SK-N-SH (cell line): Measurements from ENCODE around the gene COQ5. TPM values are rescaled to one million over a fixed set of nuclear protein-coding genes. Genes with fewer than 3 reads are reported as not detected.
A peak's percentile ranks its signal among the peaks of the same experiment; 100 is the strongest.

Experiments
- CTCF ChIA-PET: fragments of 300-600, 350-600 bp; formaldehyde crosslinking; extraction: SDS; loops from one replicate; lab custom pipeline; 2021; lab: Yijun Ruan, JAX
- POLR2A ChIA-PET: fragments of 350-600 bp; sonication (Branson Sonifier 250); formaldehyde crosslinking; extraction: SDS; loops from one replicate; lab custom pipeline; 2020; ENCODE audit warnings: antibody characterized with exemption, inconsistent platforms; lab: Yijun Ruan, JAX
- DNase-seq: peaks from one replicate; pipeline ENCODE4 v3.0.0; 2012
- H2AFZ ChIP-seq: fragments of 200-600 bp; sonication (generic); 2 replicates; pipeline ENCODE4 v1.8.1; 2016; ENCODE audit warnings: antibody characterized with exemption, mild to moderate bottlenecking, low read depth
- H3F3A ChIP-seq: fragments of 200-600 bp; sonication (generic); replicated peaks from 2 replicates; pipeline ENCODE3; 2016; ENCODE audit warnings: antibody characterized with exemption, mild to moderate bottlenecking; ENCODE audit not compliant: insufficient read depth
- H3K27ac ChIP-seq, 2 experiments: fragments of 200-500 bp in 1 of 2; fragments of 200-600 bp in 1 of 2; sonication (Bioruptor generic) in 1 of 2; sonication (generic), shearing (Covaris generic) in 1 of 2; 2 replicates each; pipeline versions ENCODE4 v1.5.1 to v1.6.1; 2014 to 2016; ENCODE audit warnings: low read depth in 2 of 2, inconsistent platforms in 1 of 2, low read length in 1 of 2, mild to moderate bottlenecking in 1 of 2, mixed read lengths in 1 of 2
- H3K27me3 ChIP-seq: fragments of 200-600 bp; sonication (generic), shearing (Covaris generic); 2 replicates; pipeline ENCODE4 v1.6.1; 2016; ENCODE audit warnings: mixed run types; ENCODE audit not compliant: insufficient read depth
- H3K36me3 ChIP-seq, 2 experiments: fragments of 200-500 bp in 1 of 2; fragments of 200-600 bp in 1 of 2; sonication (Bioruptor generic) in 1 of 2; sonication (generic) in 1 of 2; replicated peaks in 1 of 2; 2 replicates each; pipeline versions ENCODE3 to v1.5.1; 2014 to 2016; ENCODE audit warnings: low read length in 1 of 2, mild to moderate bottlenecking in 1 of 2; ENCODE audit not compliant: insufficient read depth in 2 of 2, control insufficient read depth in 1 of 2
- H3K4me1 ChIP-seq, 2 experiments: fragments of 200-500 bp in 1 of 2; fragments of 200-600 bp in 1 of 2; sonication (Bioruptor generic) in 1 of 2; sonication (generic), shearing (Covaris generic) in 1 of 2; 2 replicates each; pipeline versions ENCODE4 v1.5.1 to v1.6.1; 2014 to 2016; ENCODE audit warnings: low read depth in 1 of 2, low read length in 1 of 2, mixed run types in 1 of 2; ENCODE audit not compliant: insufficient read depth in 2 of 2, control insufficient read depth in 1 of 2
- H3K4me2 ChIP-seq: fragments of 200-600 bp; sonication (generic), shearing (Covaris generic); 2 replicates; pipeline ENCODE4 v1.6.1; 2017; ENCODE audit warnings: mixed run types
- H3K4me3 ChIP-seq, 2 experiments: fragments of 200-500 bp in 1 of 2; fragments of 200-600 bp in 1 of 2; sonication (Bioruptor generic) in 1 of 2; sonication (generic), shearing (Covaris generic) in 1 of 2; 2 replicates each; pipeline versions ENCODE4 v1.5.1 to v1.8.1; 2014 to 2016; ENCODE audit warnings: low read depth in 2 of 2, inconsistent platforms in 1 of 2, low read length in 1 of 2, mild to moderate bottlenecking in 1 of 2, mixed read lengths in 1 of 2, moderate library complexity in 1 of 2
- H3K79me2 ChIP-seq: fragments of 200-600 bp; sonication (generic); 2 replicates; pipeline ENCODE4 v1.8.1; 2017; ENCODE audit warnings: mild to moderate bottlenecking; ENCODE audit not compliant: insufficient read depth
- H3K9ac ChIP-seq: fragments of 200-600 bp; sonication (generic); 2 replicates; pipeline ENCODE4 v1.6.1; 2017; ENCODE audit warnings: mixed run types
- H3K9me2 ChIP-seq: fragments of 200-600 bp; sonication (generic); 2 replicates; pipeline ENCODE4 v1.6.1; 2017; ENCODE audit warnings: mixed run types
- H3K9me3 ChIP-seq: fragments of 200-600 bp; sonication (generic); 2 replicates; pipeline ENCODE4 v1.6.1; 2017; ENCODE audit warnings: mixed run types, mild to moderate bottlenecking, moderate library complexity
- H4K20me1 ChIP-seq: fragments of 200-600 bp; sonication (generic); 2 replicates; pipeline ENCODE4 v1.6.1; 2017; ENCODE audit warnings: mild to moderate bottlenecking, mixed run types; ENCODE audit not compliant: insufficient read depth
- IRF3 ChIP-seq: fragments of 150-350 bp; IDR thresholded peaks from 2 replicates; pipeline ENCODE4 v1.6.1; 2016; ENCODE audit warnings: mild to moderate bottlenecking, low read depth, low read length
- NRF1 ChIP-seq: IDR thresholded peaks from 2 replicates; pipeline ENCODE4 v1.6.1; 2012; ENCODE audit warnings: low read depth, mild to moderate bottlenecking, low read length
- POLR2AphosphoS5 ChIP-seq: IDR thresholded peaks from 2 replicates; pipeline ENCODE4 v1.6.1; 2012; ENCODE audit warnings: low read depth, low read length
- RAD21 ChIP-seq: IDR thresholded peaks from 2 replicates; pipeline ENCODE4 v1.6.1; 2012; ENCODE audit warnings: mild to moderate bottlenecking, low read length
- RFX5 ChIP-seq: IDR thresholded peaks from 2 replicates; pipeline ENCODE4 v1.6.1; 2012; ENCODE audit warnings: mild to moderate bottlenecking, improper control_type of control experiment, low read length
- TCF12 ChIP-seq: IDR thresholded peaks from 2 replicates; pipeline ENCODE4 v1.4.0; 2012
- TEAD4 ChIP-seq: IDR thresholded peaks from 2 replicates; pipeline ENCODE4 v1.4.0; 2012; ENCODE audit warnings: mild to moderate bottlenecking, borderline replicate concordance; ENCODE audit not compliant: insufficient read depth
- USF1 ChIP-seq: IDR thresholded peaks from 2 replicates; pipeline ENCODE4 v1.4.0; 2012; ENCODE audit warnings: low read depth, borderline replicate concordance
- WGBS: methylation state at CpG from one replicate; pipeline ENCODE4 v1.1.6; 2017; ENCODE audit warnings: low lambda C conversion rate; 5-methylcytosine and 5-hydroxymethylcytosine counted together
- polyA plus RNA-seq, 3 experiments: library from polyadenylated mRNA; depleted of rRNA; stranded (reverse); fragments of >200 nt; gene quantifications; 2 replicates each; pipeline ENCODE4 v1.2.3, GENCODE V29; 2012
- TF ChIP-seq, protein P1 (sequence below): IDR thresholded peaks from 2 replicates; pipeline ENCODE4 v1.6.1; 2012; ENCODE audit warnings: mild to moderate bottlenecking, low read depth, low read length, moderate library complexity
- TF ChIP-seq, protein P2 (sequence below): fragments of 150-350 bp; IDR thresholded peaks from 2 replicates; pipeline ENCODE4 v1.6.1; 2017; ENCODE audit warnings: antibody characterized with exemption, low read length, low read depth, borderline replicate concordance
- TF ChIP-seq, protein P3 (sequence below): IDR thresholded peaks from 2 replicates; pipeline ENCODE4 v1.4.0; 2012; ENCODE audit warnings: low read depth
- TF ChIP-seq, protein P4 (sequence below): fragments of 200-600 bp; sonication (generic); IDR thresholded peaks from 2 replicates; pipeline ENCODE4 v1.6.1; 2017; ENCODE audit warnings: antibody characterized with exemption, mild to moderate bottlenecking, moderate library complexity

The COQ5 gene
- polyA plus RNA-seq, 1 of the 3 experiments (the other 2 are of a cell fraction): 28.0 TPM

DNA sequence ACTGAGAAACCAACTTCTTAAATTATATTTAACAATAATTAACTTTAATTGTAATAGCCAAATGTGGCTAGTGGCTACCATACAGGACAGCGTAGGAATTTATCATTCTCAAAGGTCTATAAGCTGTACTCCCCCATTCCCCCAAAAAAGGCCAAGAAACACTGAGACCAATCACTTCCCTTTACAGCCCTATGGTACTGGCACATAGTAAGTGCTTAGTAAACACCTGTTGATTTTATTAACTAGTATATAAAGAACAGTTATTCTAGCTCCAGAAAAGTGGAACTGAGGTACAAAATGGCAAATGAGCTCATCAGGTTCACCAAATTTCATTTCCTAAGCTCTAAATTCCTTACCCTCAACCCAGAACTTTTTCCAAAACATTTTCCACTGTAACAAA, 53.3 kb downstream of the COQ5 start:
- Histone ChIP-seq H4K20me1 (no peaks in the 10 kb centered on the region), H3K4me2 (no peak overlapping the region), H3F3A (peaks cover 14% of the 10 kb centered on the region), H3K36me3 (no peaks in the 10 kb centered on the region), H3K9me3 (no peaks in the 10 kb centered on the region), H3K4me1 (peaks cover 0 to 2% of the 10 kb centered on the region in 2 experiments; a peak in 1 of 4 replicates), H3K4me3 (no peak overlapping the region), H3K27me3 (no peaks in the 10 kb centered on the region), H3K9ac (no peak overlapping the region), H3K27ac (no peak overlapping the region), H2AFZ (no peak overlapping the region), H3K9me2 (no peaks in the 10 kb centered on the region), H3K79me2 (peaks cover 24% of the 10 kb centered on the region)
- POLR2A ChIA-PET: interaction anchor here (0.7 kb wide), 1 partner anchor 24 kb away, joined by 3 read pairs; no protein-coding TSS in a partner anchor
- CTCF ChIA-PET: interaction anchor here (0.6 to 2.2 kb wide), 5 partner anchors 13 to 463 kb away, joined by 3 to 7 read pairs (median 4); no protein-coding TSS in a partner anchor
- TF ChIP-seq, protein P1, sequence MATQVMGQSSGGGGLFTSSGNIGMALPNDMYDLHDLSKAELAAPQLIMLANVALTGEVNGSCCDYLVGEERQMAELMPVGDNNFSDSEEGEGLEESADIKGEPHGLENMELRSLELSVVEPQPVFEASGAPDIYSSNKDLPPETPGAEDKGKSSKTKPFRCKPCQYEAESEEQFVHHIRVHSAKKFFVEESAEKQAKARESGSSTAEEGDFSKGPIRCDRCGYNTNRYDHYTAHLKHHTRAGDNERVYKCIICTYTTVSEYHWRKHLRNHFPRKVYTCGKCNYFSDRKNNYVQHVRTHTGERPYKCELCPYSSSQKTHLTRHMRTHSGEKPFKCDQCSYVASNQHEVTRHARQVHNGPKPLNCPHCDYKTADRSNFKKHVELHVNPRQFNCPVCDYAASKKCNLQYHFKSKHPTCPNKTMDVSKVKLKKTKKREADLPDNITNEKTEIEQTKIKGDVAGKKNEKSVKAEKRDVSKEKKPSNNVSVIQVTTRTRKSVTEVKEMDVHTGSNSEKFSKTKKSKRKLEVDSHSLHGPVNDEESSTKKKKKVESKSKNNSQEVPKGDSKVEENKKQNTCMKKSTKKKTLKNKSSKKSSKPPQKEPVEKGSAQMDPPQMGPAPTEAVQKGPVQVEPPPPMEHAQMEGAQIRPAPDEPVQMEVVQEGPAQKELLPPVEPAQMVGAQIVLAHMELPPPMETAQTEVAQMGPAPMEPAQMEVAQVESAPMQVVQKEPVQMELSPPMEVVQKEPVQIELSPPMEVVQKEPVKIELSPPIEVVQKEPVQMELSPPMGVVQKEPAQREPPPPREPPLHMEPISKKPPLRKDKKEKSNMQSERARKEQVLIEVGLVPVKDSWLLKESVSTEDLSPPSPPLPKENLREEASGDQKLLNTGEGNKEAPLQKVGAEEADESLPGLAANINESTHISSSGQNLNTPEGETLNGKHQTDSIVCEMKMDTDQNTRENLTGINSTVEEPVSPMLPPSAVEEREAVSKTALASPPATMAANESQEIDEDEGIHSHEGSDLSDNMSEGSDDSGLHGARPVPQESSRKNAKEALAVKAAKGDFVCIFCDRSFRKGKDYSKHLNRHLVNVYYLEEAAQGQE: no peak
- no peak for TF ChIP-seq NRF1
- WGBS: 100% methylated on average over 1 of the region's 1 CpG
- no peak for DNase-seq

GRCh38 chr12:120474616-120474960, 54.4 kb downstream of the COQ5 start:
- Histone ChIP-seq H3K36me3 (no peaks in the 10 kb centered on the region), H3K4me2 (peak overlapping the region; percentile 62), H3K27ac (peak overlapping the region in 1 of 2 experiments; percentile 64; a peak in 2 of 4 replicates), H3F3A (peaks cover 14% of the 10 kb centered on the region), H3K9me3 (no peaks in the 10 kb centered on the region), H3K9me2 (no peaks in the 10 kb centered on the region), H3K79me2 (peaks cover 32% of the 10 kb centered on the region), H4K20me1 (no peaks in the 10 kb centered on the region), H3K4me1 (peaks cover 0 to 5% of the 10 kb centered on the region in 2 experiments; a peak in 1 of 4 replicates), H2AFZ (peak overlapping the region; percentile 32; the same call in 1 of the 2 replicates), H3K9ac (0 out of 2 replicates have a peak overlapping the region, but pooled peaks have one; percentile 4), H3K27me3 (no peaks in the 10 kb centered on the region), H3K4me3 (no peak overlapping the region; a peak in 1 of 4 replicates)
- WGBS: 10% methylated on average over 2 of the region's 2 CpGs
- POLR2A ChIA-PET: no interaction called here
- CTCF ChIA-PET: interaction anchor here (0.6 to 2.1 kb wide), 4 partner anchors 8 to 21 kb away, joined by 3 to 5 read pairs (median 4); no protein-coding TSS in a partner anchor
- peak; percentile 27 for DNase-seq
- TF ChIP-seq, protein P2, sequence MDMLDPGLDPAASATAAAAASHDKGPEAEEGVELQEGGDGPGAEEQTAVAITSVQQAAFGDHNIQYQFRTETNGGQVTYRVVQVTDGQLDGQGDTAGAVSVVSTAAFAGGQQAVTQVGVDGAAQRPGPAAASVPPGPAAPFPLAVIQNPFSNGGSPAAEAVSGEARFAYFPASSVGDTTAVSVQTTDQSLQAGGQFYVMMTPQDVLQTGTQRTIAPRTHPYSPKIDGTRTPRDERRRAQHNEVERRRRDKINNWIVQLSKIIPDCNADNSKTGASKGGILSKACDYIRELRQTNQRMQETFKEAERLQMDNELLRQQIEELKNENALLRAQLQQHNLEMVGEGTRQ: no peak
- TF ChIP-seq, protein P3, sequence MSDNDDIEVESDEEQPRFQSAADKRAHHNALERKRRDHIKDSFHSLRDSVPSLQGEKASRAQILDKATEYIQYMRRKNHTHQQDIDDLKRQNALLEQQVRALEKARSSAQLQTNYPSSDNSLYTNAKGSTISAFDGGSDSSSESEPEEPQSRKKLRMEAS: peak; percentile 52; the same call in 1 of the 2 replicates
- TF ChIP-seq RFX5 (no peak), TEAD4 (no peak), RAD21 (no peak), TCF12 (peak; percentile 31; the same call in 1 of the 2 replicates), IRF3 (no peak), POLR2AphosphoS5 (no peak), USF1 (no peak)
- TF ChIP-seq, protein P1: no peak
- TF ChIP-seq, protein P4, sequence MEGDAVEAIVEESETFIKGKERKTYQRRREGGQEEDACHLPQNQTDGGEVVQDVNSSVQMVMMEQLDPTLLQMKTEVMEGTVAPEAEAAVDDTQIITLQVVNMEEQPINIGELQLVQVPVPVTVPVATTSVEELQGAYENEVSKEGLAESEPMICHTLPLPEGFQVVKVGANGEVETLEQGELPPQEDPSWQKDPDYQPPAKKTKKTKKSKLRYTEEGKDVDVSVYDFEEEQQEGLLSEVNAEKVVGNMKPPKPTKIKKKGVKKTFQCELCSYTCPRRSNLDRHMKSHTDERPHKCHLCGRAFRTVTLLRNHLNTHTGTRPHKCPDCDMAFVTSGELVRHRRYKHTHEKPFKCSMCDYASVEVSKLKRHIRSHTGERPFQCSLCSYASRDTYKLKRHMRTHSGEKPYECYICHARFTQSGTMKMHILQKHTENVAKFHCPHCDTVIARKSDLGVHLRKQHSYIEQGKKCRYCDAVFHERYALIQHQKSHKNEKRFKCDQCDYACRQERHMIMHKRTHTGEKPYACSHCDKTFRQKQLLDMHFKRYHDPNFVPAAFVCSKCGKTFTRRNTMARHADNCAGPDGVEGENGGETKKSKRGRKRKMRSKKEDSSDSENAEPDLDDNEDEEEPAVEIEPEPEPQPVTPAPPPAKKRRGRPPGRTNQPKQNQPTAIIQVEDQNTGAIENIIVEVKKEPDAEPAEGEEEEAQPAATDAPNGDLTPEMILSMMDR: no peak
